HUES48 (cell line): ENCODE data around the gene ZEB2.

Experiments used
- H3K27ac ChIP-seq: one replicate; pipeline ENCODE4 v1.7.0; 2013; ENCODE audit warnings: low read depth, low read length, inconsistent platforms
- H3K27me3 ChIP-seq: 2 replicates; pipeline ENCODE4 v1.6.1; 2013; ENCODE audit warnings: mild to moderate bottlenecking, low read length; ENCODE audit not compliant: control insufficient read depth, insufficient read depth
- H3K36me3 ChIP-seq: 2 replicates; pipeline ENCODE4 v1.6.1; 2013; ENCODE audit warnings: low read length; ENCODE audit not compliant: control insufficient read depth, insufficient read depth
- H3K4me1 ChIP-seq: 2 replicates; pipeline ENCODE4 v1.6.1; 2013; ENCODE audit warnings: mild to moderate bottlenecking, low read length; ENCODE audit not compliant: control insufficient read depth, insufficient read depth
- H3K4me3 ChIP-seq: 2 replicates; pipeline ENCODE4 v1.5.1; 2013; ENCODE audit warnings: mild to moderate bottlenecking, low read depth, low read length
- H3K9ac ChIP-seq: 2 replicates; pipeline ENCODE4 v1.6.1; 2013; ENCODE audit warnings: mild to moderate bottlenecking, low read depth, low read length, moderate library complexity
- H3K9me3 ChIP-seq: 2 replicates; pipeline ENCODE4 v1.6.1; 2013; ENCODE audit warnings: low read length; ENCODE audit not compliant: control insufficient read depth, insufficient read depth

Gene ZEB2

DNA sequence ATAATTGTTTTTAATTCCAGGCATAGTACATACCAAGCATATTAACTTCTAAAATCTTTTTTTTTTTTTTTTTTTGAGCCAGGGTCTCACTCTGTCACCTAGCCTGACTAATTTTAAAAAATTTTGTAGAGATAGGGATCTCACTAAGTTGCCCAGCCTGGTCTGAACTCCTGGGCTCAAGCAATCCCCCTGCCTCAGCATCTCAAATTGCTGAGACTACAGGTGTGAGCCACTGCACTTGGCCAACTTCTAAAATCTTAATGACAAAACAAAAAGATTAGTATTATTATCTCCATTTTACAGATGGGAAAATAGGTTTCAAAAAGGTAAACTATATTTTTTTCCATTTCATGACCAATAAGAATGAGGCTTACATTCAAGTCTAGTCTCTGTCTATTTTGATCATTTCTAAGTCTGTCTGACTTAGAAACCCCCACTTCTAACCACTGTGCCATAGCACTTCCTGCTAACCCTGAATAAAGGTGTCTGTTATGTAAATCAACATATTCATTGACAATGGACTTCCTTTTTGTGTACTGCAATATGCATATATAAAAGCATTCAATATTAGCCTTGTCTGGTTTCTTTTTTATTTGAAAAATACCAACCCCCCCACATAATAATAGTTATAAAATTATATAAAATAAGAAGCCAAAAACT is 28.7 kb upstream of the ZEB2 start:
- Histone ChIP-seq H3K27ac (no peak overlapping the region), H3K4me3 (no peak overlapping the region), H3K27me3 (no peaks in the 10 kb centered on the region), H3K9ac (no peak overlapping the region), H3K36me3 (no peaks in the 10 kb centered on the region), H3K9me3 (no peaks in the 10 kb centered on the region), H3K4me1 (peaks cover 8% of the 10 kb centered on the region)

DNA sequence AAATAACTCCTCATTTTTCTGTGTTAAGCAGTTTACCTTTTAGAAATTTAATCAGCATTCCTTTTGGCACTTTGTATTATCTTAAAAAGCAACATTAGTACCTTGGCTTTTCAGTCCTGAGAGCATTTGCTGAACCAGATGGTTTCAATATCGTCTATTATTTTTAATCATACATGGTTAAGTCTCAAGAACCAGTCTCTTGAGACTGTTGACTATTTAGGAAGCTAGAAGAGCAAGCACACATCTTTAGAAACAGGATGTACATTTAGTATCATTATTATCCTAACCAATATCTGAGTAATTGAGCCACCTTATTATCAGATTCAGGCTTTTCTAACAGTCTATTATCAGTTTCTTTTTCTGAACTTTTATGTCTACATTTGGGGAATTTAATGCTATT is 28.2 kb upstream of the ZEB2 start:
- H3K9ac ChIP-seq, result no peak overlapping the region
- H3K4me3 ChIP-seq, result no peak overlapping the region
- H3K4me1 ChIP-seq, result peaks cover 3% of the 10 kb centered on the region
- H3K27me3 ChIP-seq, result no peaks in the 10 kb centered on the region
- H3K36me3 ChIP-seq, result no peaks in the 10 kb centered on the region
- no peak overlapping the region for H3K27ac ChIP-seq
- no peaks in the 10 kb centered on the region for H3K9me3 ChIP-seq

DNA sequence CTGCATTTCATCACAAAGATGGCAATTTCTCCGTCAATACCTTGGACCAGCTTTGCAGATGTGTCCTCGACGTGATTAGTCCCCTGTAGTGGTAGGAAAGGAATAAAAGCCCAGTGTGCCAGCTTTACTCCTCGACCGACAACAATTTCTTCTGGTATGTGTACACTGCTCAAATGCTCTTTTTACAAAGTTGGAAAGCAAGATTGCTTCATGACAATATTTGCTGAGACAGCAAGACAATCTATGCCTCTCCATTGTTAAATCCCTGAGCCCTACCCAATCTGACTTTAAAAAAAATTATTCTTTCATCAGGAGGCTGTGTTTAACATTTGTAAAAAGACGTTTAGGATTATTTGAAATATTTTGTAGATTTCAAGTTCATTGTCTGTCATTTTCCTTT is 27.6 kb upstream of the ZEB2 start:
- no peak overlapping the region for H3K9ac ChIP-seq
- no peak overlapping the region for H3K4me3 ChIP-seq
- H3K27ac ChIP-seq, result no peak overlapping the region

DNA sequence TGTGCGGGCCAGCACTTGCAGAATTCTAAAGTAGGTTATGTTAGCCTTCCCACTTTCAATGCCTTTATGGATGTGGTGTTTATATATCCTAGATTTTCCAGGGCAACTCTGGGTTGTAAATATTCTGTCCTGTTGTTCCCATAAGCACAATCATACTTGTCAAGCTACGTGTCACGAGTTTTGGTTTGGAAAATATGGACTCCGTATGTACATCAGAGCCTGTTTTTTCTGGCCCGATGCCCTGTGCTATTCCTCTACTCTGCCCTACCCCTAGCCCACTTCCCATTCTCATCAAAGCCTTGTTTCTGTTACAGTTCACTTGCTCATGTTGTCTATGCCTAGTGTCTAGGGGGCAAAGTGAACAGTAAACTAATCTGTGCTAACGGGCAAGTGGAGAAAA is 27.0 kb upstream of the ZEB2 start:
- no peak overlapping the region for H3K27ac ChIP-seq
- H3K9me3 ChIP-seq, result no peaks in the 10 kb centered on the region
- H3K4me3 ChIP-seq, result no peak overlapping the region
- no peak overlapping the region for H3K9ac ChIP-seq
- no peaks in the 10 kb centered on the region for H3K27me3 ChIP-seq
- H3K4me1 ChIP-seq, result no peaks in the 10 kb centered on the region; the same call in 1 of the 2 replicates
- H3K36me3 ChIP-seq, result no peaks in the 10 kb centered on the region

More for the DNA sequence above, 27.6 kb upstream of the ZEB2 start:
- H3K9me3 ChIP-seq, result no peaks in the 10 kb centered on the region
- no peaks in the 10 kb centered on the region; the same call in 1 of the 2 replicates for H3K4me1 ChIP-seq
- no peaks in the 10 kb centered on the region for H3K27me3 ChIP-seq
- H3K36me3 ChIP-seq, result no peaks in the 10 kb centered on the region

DNA sequence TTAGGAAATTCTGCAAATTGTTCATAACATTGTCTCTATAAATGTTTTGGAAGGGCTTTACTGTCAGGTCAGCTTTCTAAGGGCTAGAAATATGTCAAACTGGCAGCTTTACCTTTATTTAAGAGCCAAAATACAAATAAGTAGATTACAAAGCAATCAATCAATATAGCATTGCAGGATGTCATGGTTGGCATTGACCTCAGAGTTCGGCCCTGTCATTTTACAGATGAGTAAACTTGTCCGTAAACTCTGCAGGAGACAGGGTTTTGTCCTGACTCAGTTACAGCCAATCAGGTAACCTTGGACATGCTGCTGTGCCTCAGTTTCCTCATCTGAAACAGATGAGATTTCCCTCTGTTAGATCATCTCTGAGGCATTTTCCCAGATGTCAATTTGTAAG is 25.9 kb upstream of the ZEB2 start:
- no peaks in the 10 kb centered on the region; the same call in 1 of the 2 replicates for H3K4me1 ChIP-seq
- no peaks in the 10 kb centered on the region for H3K36me3 ChIP-seq
- H3K27ac ChIP-seq, result no peak overlapping the region
- H3K4me3 ChIP-seq, result no peak overlapping the region
- no peak overlapping the region for H3K9ac ChIP-seq
- H3K27me3 ChIP-seq, result no peaks in the 10 kb centered on the region
- H3K9me3 ChIP-seq, result no peaks in the 10 kb centered on the region

DNA sequence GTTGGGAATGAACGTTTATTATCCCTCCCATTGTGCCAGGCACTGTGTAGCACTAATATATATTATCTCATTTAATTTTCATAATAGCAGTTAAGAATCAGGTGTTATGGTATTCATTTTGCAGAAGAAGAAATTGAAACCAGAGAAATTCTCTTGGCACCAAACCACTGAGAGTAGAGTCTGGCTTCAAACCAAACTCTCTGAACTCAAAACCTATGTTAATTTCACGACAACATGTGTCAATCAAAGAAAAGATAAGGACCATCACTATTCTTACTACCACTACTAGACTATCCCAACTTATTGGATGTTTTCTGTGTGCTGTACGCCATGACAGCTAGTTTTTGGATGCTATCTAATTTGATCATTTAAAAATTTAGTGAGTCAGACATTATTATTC is 24.1 kb upstream of the ZEB2 start:
- Histone ChIP-seq H3K36me3 (no peaks in the 10 kb centered on the region), H3K4me1 (no peaks in the 10 kb centered on the region), H3K27me3 (no peaks in the 10 kb centered on the region), H3K4me3 (no peak overlapping the region), H3K9ac (no peak overlapping the region), H3K9me3 (no peaks in the 10 kb centered on the region), H3K27ac (no peak overlapping the region)

DNA sequence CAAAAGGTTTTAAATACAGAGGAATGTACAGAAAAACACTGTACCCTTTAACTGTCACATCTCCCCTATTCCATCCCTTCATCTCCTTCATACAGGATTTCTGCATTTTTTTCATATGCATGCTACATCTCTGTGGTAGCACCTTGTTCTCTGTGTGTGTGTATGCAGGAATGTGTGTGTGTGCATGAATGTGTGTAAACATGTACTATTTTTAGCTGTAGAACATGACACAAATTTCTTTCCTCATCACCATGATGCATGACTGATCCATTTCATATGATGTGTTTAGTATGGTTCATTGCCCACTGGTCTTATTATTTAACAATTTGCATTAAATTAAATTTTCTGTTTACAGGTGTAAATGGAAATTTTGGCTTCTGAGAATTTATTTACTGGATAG is 21.5 kb upstream of the ZEB2 start:
- H3K9ac ChIP-seq, result no peak overlapping the region
- no peaks in the 10 kb centered on the region for H3K4me1 ChIP-seq
- no peaks in the 10 kb centered on the region for H3K9me3 ChIP-seq
- H3K27ac ChIP-seq, result no peak overlapping the region
- H3K27me3 ChIP-seq, result no peaks in the 10 kb centered on the region
- H3K36me3 ChIP-seq, result no peaks in the 10 kb centered on the region
- H3K4me3 ChIP-seq, result no peak overlapping the region

GRCh38 chr2:144539289-144539782 is 19.4 kb upstream of the ZEB2 start:
- H3K4me3 ChIP-seq, result no peak overlapping the region
- no peaks in the 10 kb centered on the region for H3K4me1 ChIP-seq

GRCh38 chr2:144535300-144535699 is 15.4 kb upstream of the ZEB2 start:
- no peak overlapping the region for H3K4me3 ChIP-seq
- H3K9ac ChIP-seq, result no peak overlapping the region
- H3K36me3 ChIP-seq, result no peaks in the 10 kb centered on the region
- H3K9me3 ChIP-seq, result no peaks in the 10 kb centered on the region
- no peaks in the 10 kb centered on the region for H3K4me1 ChIP-seq
- H3K27me3 ChIP-seq, result no peaks in the 10 kb centered on the region; the same call in 1 of the 2 replicates
- no peak overlapping the region for H3K27ac ChIP-seq

More at GRCh38 chr2:144539289-144539782, 19.4 kb upstream of the ZEB2 start:
- H3K9ac ChIP-seq, result no peak overlapping the region
- H3K27ac ChIP-seq, result no peak overlapping the region
- no peaks in the 10 kb centered on the region for H3K9me3 ChIP-seq
- H3K27me3 ChIP-seq, result no peaks in the 10 kb centered on the region
- H3K36me3 ChIP-seq, result no peaks in the 10 kb centered on the region

- no peak overlapping the region for H3K27ac ChIP-seq
- H3K36me3 ChIP-seq, result no peaks in the 10 kb centered on the region
- no peak overlapping the region for H3K4me3 ChIP-seq
- H3K9ac ChIP-seq, result no peak overlapping the region
- H3K4me1 ChIP-seq, result no peaks in the 10 kb centered on the region
- no peaks in the 10 kb centered on the region; the same call in 1 of the 2 replicates for H3K27me3 ChIP-seq
- no peaks in the 10 kb centered on the region for H3K9me3 ChIP-seq
These were observed 13.3 kb upstream of the ZEB2 start for GRCh38 chr2:144533221-144533620.

- Histone ChIP-seq H3K36me3 (no peaks in the 10 kb centered on the region), H3K9ac (no peak overlapping the region), H3K9me3 (no peaks in the 10 kb centered on the region), H3K27me3 (no peaks in the 10 kb centered on the region; the same call in 1 of the 2 replicates), H3K4me1 (peaks cover 4% of the 10 kb centered on the region; the same call in 1 of the 2 replicates), H3K4me3 (no peak overlapping the region), H3K27ac (no peak overlapping the region)
These were observed 10.7 kb upstream of the ZEB2 start for GRCh38 chr2:144530596-144530995.
